ENCODE results near the gene KHDC1. TPM values are rescaled to one million over a fixed set of nuclear protein-coding genes. Genes with fewer than 3 reads are reported as not detected.

Gene KHDC1
- total and polyA plus RNA-seq, 2 of the 8 experiments (the other 6 are each of a cell fraction or from before 2014, with no cell fraction given): 4.3 to 7.3 TPM

DNA sequence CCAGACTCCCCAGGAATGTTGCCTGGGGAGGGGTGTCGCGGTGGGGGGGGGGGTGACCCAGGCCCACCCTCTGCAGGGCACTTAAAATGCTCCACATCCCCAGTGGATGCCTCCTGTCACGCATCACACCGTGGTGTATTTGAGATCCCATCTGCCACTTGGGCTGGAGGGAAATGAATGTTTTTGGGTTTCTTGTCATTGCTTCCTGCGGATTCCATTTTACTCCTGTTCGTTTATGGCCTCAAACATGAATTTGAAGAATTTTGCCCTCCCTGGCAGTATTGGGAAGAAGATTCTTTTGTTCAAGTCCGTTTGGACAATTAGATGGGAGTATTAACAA, 544 bp upstream of the KHDC1 start:
- H3K36me3 ChIP-seq (ENCODE audit: control insufficient read depth in 2 of 4, insufficient read depth in 4 of 4, low read length in 3 of 4): peaks cover 0 to 5% (median 1%) of the 10 kb centered on the region in 4 experiments; a peak in 2 of 8 replicates
- 0 out of 2 replicates have a peak overlapping the region, but pooled peaks have one; percentile 96 for H4K8ac ChIP-seq (ENCODE audit: extremely low read depth, insufficient read depth, low read length)
- H2BK5ac ChIP-seq (ENCODE audit: low read depth, low read length): no peak overlapping the region
- FAIRE-seq (no peak), DNase-seq (ENCODE audit: low read depth in 1 of 2, low spot score in 2 of 2) (no peak)
- peaks cover 6% of the 10 kb centered on the region; the same call in 1 of the 2 replicates for H3K23me2 ChIP-seq (ENCODE audit: low read depth, low read length)
- peak overlapping the region; percentile 41; the same call in 1 of the 2 replicates for H3K27ac ChIP-seq (ENCODE audit: low read depth, low read length)
- no peak overlapping the region for H3K56ac ChIP-seq (replicated peaks; ENCODE audit: insufficient read length, low read depth, low read length)
- H4K5ac ChIP-seq (ENCODE audit: insufficient read length, low read depth, low read length): peak overlapping the region; percentile 69
- WGBS, 2 experiments (ENCODE audit: extremely low coverage in 1 of 2, insufficient coverage in 1 of 2, insufficient read length in 1 of 2, insufficient replicate concordance in 2 of 2, low coverage in 1 of 2, low lambda C conversion rate in 2 of 2, missing lambda C conversion rate in 1 of 2): 52% methylated on average over 5 of the region's 7 CpGs; no CpG with 5 or more reads in 1 of the 2 experiments
- H2BK15ac ChIP-seq (ENCODE audit: low read length): no peak overlapping the region
- peak overlapping the region; percentile 75 to 84 for H3K4me2 ChIP-seq (ENCODE audit: insufficient read depth in 1 of 2, low read depth in 2 of 2, low read length in 2 of 2)
- H3K18ac ChIP-seq (ENCODE audit: extremely low read depth, low read length): no peak overlapping the region
- H3K9me3 ChIP-seq (ENCODE audit: insufficient read depth in 2 of 2, low read depth in 1 of 2, low read length in 1 of 2): no peaks in the 10 kb centered on the region
- peaks cover 6% of the 10 kb centered on the region; the same call in 1 of the 2 replicates for H3K79me1 ChIP-seq (ENCODE audit: low read depth, low read length)
- CTCF ChIA-PET (ENCODE audit: partially characterized antibody): interaction anchor here (0.7 to 1.4 kb wide), 4 partner anchors 27 to 125 kb away, joined by 3 to 4 read pairs (median 3); no protein-coding TSS in a partner anchor
- H3K4ac ChIP-seq (replicated peaks; ENCODE audit: insufficient read length, low read depth, low read length): peak overlapping the region; percentile 94
- peak overlapping the region in 1 of 4 experiments; percentile 40; a peak in 2 of 7 replicates for H3K9ac ChIP-seq (replicated peaks in 1 of 4; ENCODE audit: extremely low read depth in 1 of 4, low read depth in 3 of 4, low read length in 3 of 4)
- peak overlapping the region; percentile 34 for H4K91ac ChIP-seq (replicated peaks; ENCODE audit: insufficient read length, low read length)
- H2AFZ ChIP-seq (ENCODE audit: low read length): 0 out of 2 replicates have a peak overlapping the region, but pooled peaks have one; percentile 8
- no peak for TF ChIP-seq SP1 (IDR thresholded peaks at IDR 0.05; ENCODE audit: low read depth, low read length)
- no peak overlapping the region for H2BK12ac ChIP-seq (ENCODE audit: low read depth, low read length)
- H3K79me2 ChIP-seq (ENCODE audit: control insufficient read depth in 1 of 2, insufficient read depth in 2 of 2, low read length in 2 of 2): peaks cover 0 to 15% of the 10 kb centered on the region in 2 experiments; a peak in 1 of 4 replicates
- H2AK5ac ChIP-seq (ENCODE audit: low read depth, low read length): peak overlapping the region; percentile 76; the same call in 1 of the 2 replicates
- no peak overlapping the region for H2BK20ac ChIP-seq (ENCODE audit: low read length)
- H3K27me3 ChIP-seq (replicated peaks in 1 of 4; ENCODE audit: control insufficient read depth in 3 of 4, extremely low read depth in 1 of 4, insufficient read depth in 3 of 4, low read length in 3 of 4): no peaks in the 10 kb centered on the region
- H3K14ac ChIP-seq (ENCODE audit: insufficient read length): no peak overlapping the region
- H3K4me1 ChIP-seq (replicated peaks in 1 of 4; ENCODE audit: control insufficient read depth in 3 of 4, insufficient read depth in 4 of 4, low read length in 3 of 4): peaks cover 0 to 9% (median 5%) of the 10 kb centered on the region in 4 experiments; a peak in 4 of 7 replicates
- peaks cover 0 to 4% of the 10 kb centered on the region in 2 experiments for H4K20me1 ChIP-seq (replicated peaks in 1 of 2; ENCODE audit: control insufficient read depth in 1 of 2, insufficient read depth in 2 of 2, low read length in 2 of 2)
- POLR2A ChIA-PET (ENCODE audit: partially characterized antibody): interaction anchor here (0.7 to 1.0 kb wide), 5 partner anchors 14 to 179 kb away, joined by 3 to 5 read pairs (median 3); no protein-coding TSS in a partner anchor
- no peak overlapping the region for H2BK120ac ChIP-seq (replicated peaks; ENCODE audit: low read depth, low read length)
- H3K4me3 ChIP-seq (ENCODE audit: extremely low read depth in 1 of 4, insufficient read depth in 2 of 4, low read depth in 3 of 4, low read length in 4 of 4): peak overlapping the region; percentile 47 to 70 (median 59)
- H3K23ac ChIP-seq (ENCODE audit: insufficient read length): no peak overlapping the region

Measured in H1 (cell line).